Astrocyte (in vitro differentiated cells and primary cell): Measurements from ENCODE around the gene ENOX1. TPM values are rescaled to one million over a fixed set of nuclear protein-coding genes. Genes with fewer than 3 reads are reported as not detected.

ENCODE experiments used
- DNase-seq: peaks from one replicate; pipeline ENCODE4 v3.0.0-alpha.2; 2010; ENCODE audit warnings: low read depth
- FAIRE-seq: peaks from 2 replicates; lab custom pipeline; 2011; peaks lifted over from hg19 to GRCh38; lab: Jason Lieb, UNC
- H2AFZ ChIP-seq: 2 replicates; pipeline ENCODE4 v1.6.0; 2012; ENCODE audit warnings: low read depth, low read length, inconsistent platforms
- H3K27ac ChIP-seq: 2 replicates; pipeline ENCODE4 v1.5.1; 2011; ENCODE audit warnings: low read depth, low read length, inconsistent platforms
- H3K27me3 ChIP-seq: 2 replicates; pipeline ENCODE4 v1.6.0; 2011; ENCODE audit warnings: low read length, inconsistent platforms; ENCODE audit not compliant: insufficient read depth
- H3K36me3 ChIP-seq: 2 replicates; pipeline ENCODE4 v1.5.1; 2011; ENCODE audit warnings: low read length, inconsistent platforms; ENCODE audit not compliant: insufficient read depth
- H3K4me1 ChIP-seq: 2 replicates; pipeline ENCODE4 v1.5.1; 2011; ENCODE audit warnings: low read length, inconsistent platforms; ENCODE audit not compliant: insufficient read depth
- H3K4me2 ChIP-seq: 2 replicates; pipeline ENCODE4 v1.6.0; 2012; ENCODE audit warnings: low read length, inconsistent platforms
- H3K4me3 ChIP-seq: 2 replicates; pipeline ENCODE4 v1.5.1; 2011; ENCODE audit warnings: low read depth, mild to moderate bottlenecking, low read length, inconsistent platforms; ENCODE audit not compliant: insufficient read depth
- H3K79me2 ChIP-seq: 2 replicates; pipeline ENCODE4 v1.6.0; 2012; ENCODE audit warnings: mild to moderate bottlenecking, low read length, inconsistent platforms; ENCODE audit not compliant: insufficient read depth
- H3K9ac ChIP-seq: 2 replicates; pipeline ENCODE4 v1.6.0; 2012; ENCODE audit warnings: mild to moderate bottlenecking, low read length, inconsistent platforms
- H3K9me3 ChIP-seq: 2 replicates; pipeline ENCODE4 v1.5.1; 2012; ENCODE audit warnings: low read depth, mild to moderate bottlenecking, low read length, inconsistent platforms; ENCODE audit not compliant: insufficient read depth
- H4K20me1 ChIP-seq: 2 replicates; pipeline ENCODE4 v1.6.0; 2012; ENCODE audit warnings: low read length, inconsistent platforms; ENCODE audit not compliant: insufficient read depth
- H3K27ac Mint-ChIP-seq: one replicate; pipeline ENCODE4 v1.8.0; 2021; ENCODE audit warnings: mild to moderate bottlenecking, mixed read lengths; ENCODE audit not compliant: unreplicated experiment
- H3K27me3 Mint-ChIP-seq: one replicate; pipeline ENCODE4 v1.8.0; 2021; ENCODE audit warnings: low read depth, mixed read lengths; ENCODE audit not compliant: unreplicated experiment
- H3K36me3 Mint-ChIP-seq: one replicate; pipeline ENCODE4 v1.8.0; 2021; ENCODE audit warnings: low read depth, mixed read lengths; ENCODE audit not compliant: unreplicated experiment
- H3K4me1 Mint-ChIP-seq: one replicate; pipeline ENCODE4 v1.8.0; 2021; ENCODE audit warnings: low read depth, mixed read lengths; ENCODE audit not compliant: unreplicated experiment
- H3K4me3 Mint-ChIP-seq: one replicate; pipeline ENCODE4 v1.8.0; 2021; ENCODE audit warnings: mild to moderate bottlenecking, moderate library complexity, mixed read lengths; ENCODE audit not compliant: unreplicated experiment
- H3K9me3 Mint-ChIP-seq: one replicate; pipeline ENCODE4 v1.8.0; 2021; ENCODE audit warnings: mild to moderate bottlenecking, mixed read lengths; ENCODE audit not compliant: unreplicated experiment
- EZH2 ChIP-seq: IDR thresholded peaks from 2 replicates; pipeline ENCODE4 v1.6.1; 2012; ENCODE audit warnings: mild to moderate bottlenecking, low read length, inconsistent platforms; ENCODE audit not compliant: insufficient read depth
- total RNA-seq: library from RNA; stranded (reverse); gene quantifications from 2 replicates; pipeline ENCODE4 v1.2.1, GENCODE V29; 2021
- TF ChIP-seq, protein P1 (sequence below): IDR thresholded peaks from 2 replicates; pipeline ENCODE4 v1.5.1; 2011; ENCODE audit warnings: low read depth, mild to moderate bottlenecking, inconsistent platforms, low read length, moderate library complexity; ENCODE audit not compliant: insufficient read depth

Gene ENOX1
- total RNA-seq, 1 donor from 2014 or later, result 2.3 TPM

DNA sequence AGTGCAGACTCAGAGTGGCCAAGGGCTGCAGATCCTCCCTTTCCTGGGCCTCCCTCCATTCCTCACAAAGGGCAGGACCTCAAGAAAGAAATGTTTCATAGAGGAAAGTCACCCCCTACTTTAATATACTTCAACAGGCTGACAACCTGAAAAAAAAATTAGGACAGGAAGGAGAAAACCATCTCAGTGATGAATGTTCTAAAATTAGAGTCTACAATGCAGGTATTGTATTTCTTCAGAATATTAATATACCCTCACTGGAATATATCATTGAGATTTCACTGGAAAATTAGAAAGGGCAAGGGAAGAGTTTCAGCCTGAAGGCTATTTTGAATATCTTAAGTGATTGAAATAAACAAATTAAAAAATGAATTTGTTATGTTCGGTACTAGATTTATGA lies 586.5 kb downstream of the ENOX1 start:
- Mint-ChIP-seq H3K4me1 (no peaks in the 10 kb centered on the region), H3K4me3 (no peak overlapping the region), H3K9me3 (peaks cover 11% of the 10 kb centered on the region), H3K27me3 (peaks cover 14% of the 10 kb centered on the region), H3K36me3 (peaks cover 3% of the 10 kb centered on the region), H3K27ac (no peak overlapping the region)
- no peaks in the 10 kb centered on the region for H3K79me2 ChIP-seq
- no peak overlapping the region for H3K4me2 ChIP-seq
- no peaks in the 10 kb centered on the region for H4K20me1 ChIP-seq
- FAIRE-seq (no peak), DNase-seq (no peak)
- H3K4me3 ChIP-seq, result no peak overlapping the region
- H3K27me3 ChIP-seq, result peaks cover 4% of the 10 kb centered on the region
- no peak overlapping the region for H2AFZ ChIP-seq
- H3K4me1 ChIP-seq, result no peaks in the 10 kb centered on the region
- no peak for TF ChIP-seq EZH2
- TF ChIP-seq, protein P1, sequence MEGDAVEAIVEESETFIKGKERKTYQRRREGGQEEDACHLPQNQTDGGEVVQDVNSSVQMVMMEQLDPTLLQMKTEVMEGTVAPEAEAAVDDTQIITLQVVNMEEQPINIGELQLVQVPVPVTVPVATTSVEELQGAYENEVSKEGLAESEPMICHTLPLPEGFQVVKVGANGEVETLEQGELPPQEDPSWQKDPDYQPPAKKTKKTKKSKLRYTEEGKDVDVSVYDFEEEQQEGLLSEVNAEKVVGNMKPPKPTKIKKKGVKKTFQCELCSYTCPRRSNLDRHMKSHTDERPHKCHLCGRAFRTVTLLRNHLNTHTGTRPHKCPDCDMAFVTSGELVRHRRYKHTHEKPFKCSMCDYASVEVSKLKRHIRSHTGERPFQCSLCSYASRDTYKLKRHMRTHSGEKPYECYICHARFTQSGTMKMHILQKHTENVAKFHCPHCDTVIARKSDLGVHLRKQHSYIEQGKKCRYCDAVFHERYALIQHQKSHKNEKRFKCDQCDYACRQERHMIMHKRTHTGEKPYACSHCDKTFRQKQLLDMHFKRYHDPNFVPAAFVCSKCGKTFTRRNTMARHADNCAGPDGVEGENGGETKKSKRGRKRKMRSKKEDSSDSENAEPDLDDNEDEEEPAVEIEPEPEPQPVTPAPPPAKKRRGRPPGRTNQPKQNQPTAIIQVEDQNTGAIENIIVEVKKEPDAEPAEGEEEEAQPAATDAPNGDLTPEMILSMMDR, result no peak
- H3K9ac ChIP-seq, result no peak overlapping the region
- no peaks in the 10 kb centered on the region for H3K36me3 ChIP-seq
- peaks cover 5% of the 10 kb centered on the region for H3K9me3 ChIP-seq
- H3K27ac ChIP-seq, result no peak overlapping the region

DNA sequence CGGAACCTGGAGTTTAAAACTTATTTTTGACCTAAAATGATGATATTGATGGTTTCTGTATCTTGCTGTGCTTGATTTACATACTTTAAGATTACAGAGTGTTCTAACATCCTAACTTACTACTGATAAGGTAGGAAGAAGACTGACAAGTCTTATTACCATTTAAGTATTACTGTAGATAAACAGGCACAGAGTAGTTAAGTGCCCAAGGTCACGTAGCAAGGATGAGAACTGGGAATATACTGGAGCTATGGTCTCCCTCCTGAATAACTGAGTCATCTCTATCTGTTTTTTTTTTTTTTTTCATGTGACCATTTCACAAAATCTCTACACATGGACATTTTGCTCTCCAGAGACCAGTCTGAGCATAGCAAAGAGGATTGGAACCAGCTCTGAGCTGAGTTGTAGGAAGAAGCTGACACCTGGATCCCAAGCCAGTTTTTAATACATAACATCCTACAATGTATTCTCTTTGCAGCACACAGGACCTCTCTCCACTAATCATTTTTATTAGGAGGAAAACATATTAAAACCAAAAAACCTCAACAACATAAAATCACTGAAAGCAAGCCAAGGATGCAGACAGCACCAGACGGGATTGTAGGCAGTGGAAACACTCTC lies 589.9 kb downstream of the ENOX1 start:
- peaks cover 3% of the 10 kb centered on the region for H3K9me3 Mint-ChIP-seq
- H2AFZ ChIP-seq, result no peak overlapping the region
- H3K27me3 Mint-ChIP-seq, result peaks cover 31% of the 10 kb centered on the region
- H3K9ac ChIP-seq, result no peak overlapping the region
- H3K36me3 Mint-ChIP-seq, result peaks cover 3% of the 10 kb centered on the region
- H3K4me3 Mint-ChIP-seq, result no peak overlapping the region
- peaks cover 4% of the 10 kb centered on the region for H3K27me3 ChIP-seq
- no peaks in the 10 kb centered on the region for H3K79me2 ChIP-seq
- H3K27ac ChIP-seq, result no peak overlapping the region
- no peak for DNase-seq
- H3K9me3 ChIP-seq, result peaks cover 1% of the 10 kb centered on the region
- no peaks in the 10 kb centered on the region for H3K4me1 ChIP-seq
- no peak for TF ChIP-seq EZH2
- TF ChIP-seq, protein P1, result no peak
- no peaks in the 10 kb centered on the region for H3K36me3 ChIP-seq
- no peak overlapping the region for H3K27ac Mint-ChIP-seq
- no peak overlapping the region for H3K4me3 ChIP-seq
- H3K4me2 ChIP-seq, result no peak overlapping the region
- no peaks in the 10 kb centered on the region for H4K20me1 ChIP-seq
- H3K4me1 Mint-ChIP-seq, result no peaks in the 10 kb centered on the region
- no peak for FAIRE-seq

DNA sequence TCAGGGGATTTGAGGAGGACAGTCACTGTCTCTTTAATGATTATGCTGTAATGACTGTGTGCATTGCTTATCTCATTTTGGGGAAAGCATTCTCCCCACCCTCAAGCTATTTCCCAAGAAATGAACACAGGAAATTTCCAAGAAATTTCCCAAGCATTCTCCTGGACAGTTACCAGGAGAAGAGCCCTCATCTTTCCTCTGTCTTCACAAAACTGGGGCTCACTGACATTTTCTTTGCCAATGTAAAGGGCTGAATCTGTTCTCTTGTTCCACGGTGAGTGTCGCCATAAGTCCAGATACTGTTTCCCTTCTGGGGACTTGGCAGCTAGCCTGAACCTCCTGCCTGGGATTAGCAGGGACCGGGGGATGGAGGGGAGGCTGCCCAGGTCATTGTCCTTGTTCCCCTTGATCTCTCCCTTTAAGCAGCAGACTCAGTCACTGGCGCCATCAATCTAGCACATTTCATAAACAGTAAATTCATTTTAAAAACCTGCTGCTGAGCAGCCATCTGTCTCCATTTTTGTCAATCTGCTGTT lies 590.6 kb downstream of the ENOX1 start:
- Mint-ChIP-seq H3K9me3 (no peaks in the 10 kb centered on the region), H3K27ac (no peak overlapping the region), H3K4me3 (no peak overlapping the region), H3K36me3 (peaks cover 3% of the 10 kb centered on the region), H3K4me1 (no peaks in the 10 kb centered on the region), H3K27me3 (peaks cover 33% of the 10 kb centered on the region)
- Histone ChIP-seq H3K36me3 (no peaks in the 10 kb centered on the region), H3K4me2 (no peak overlapping the region), H3K4me1 (no peaks in the 10 kb centered on the region), H2AFZ (no peak overlapping the region), H3K9me3 (no peaks in the 10 kb centered on the region), H3K79me2 (no peaks in the 10 kb centered on the region), H4K20me1 (no peaks in the 10 kb centered on the region), H3K9ac (no peak overlapping the region), H3K27ac (no peak overlapping the region), H3K4me3 (no peak overlapping the region), H3K27me3 (peaks cover 4% of the 10 kb centered on the region)
- FAIRE-seq (no peak), DNase-seq (no peak)
- TF ChIP-seq, protein P1, result no peak
- TF ChIP-seq EZH2, result no peak
